Colonic mucosa (tissue), 4 donors: ENCODE data around the gene COL19A1. TPM values are rescaled to one million over a fixed set of nuclear protein-coding genes. Genes with fewer than 3 reads are reported as not detected.

Experiments
- DNase-seq: peaks from one replicate; pipeline ENCODE4 v3.0.0-alpha.2; 2020
- H3K27ac ChIP-seq: fragments of 200-600 bp; one replicate; pipeline ENCODE4 v1.8.0; 2021
- H3K27me3 ChIP-seq: fragments of 200-600 bp; one replicate; pipeline ENCODE4 v1.8.0; 2021
- H3K36me3 ChIP-seq: fragments of 200-600 bp; one replicate; pipeline ENCODE4 v1.8.0; 2021
- H3K4me1 ChIP-seq: fragments of 200-600 bp; one replicate; pipeline ENCODE4 v1.8.0; 2021; ENCODE audit warnings: mild to moderate bottlenecking
- H3K4me3 ChIP-seq: fragments of 200-600 bp; one replicate; pipeline ENCODE4 v1.8.0; 2021
- H3K9ac ChIP-seq, 2 donors: one replicate each; pipeline ENCODE4 v1.7.0; 2013; ENCODE audit warnings: control low read depth in 2 of 2, low read depth in 2 of 2, low read length in 2 of 2
- H3K9me3 ChIP-seq: fragments of 200-600 bp; one replicate; pipeline ENCODE4 v1.8.0; 2021
- CTCF ChIP-seq: fragments of 200-600 bp; IDR thresholded peaks from one replicate; pipeline ENCODE4 v1.8.0; 2022; ENCODE audit warnings: antibody characterized with exemption, mild to moderate bottlenecking
- intact Hi-C: fragments of 100-400 bp; cut with DNase I; formaldehyde crosslinking; loops from one replicate; pipeline ENCODE4 v1.14.1; 2022
- total RNA-seq, 2 donors: library from RNA; stranded (reverse); fragmentation: NEBNext Ultra II Directional in 1 of 2; extraction: Animal tissue kit (Norgen Biotek cat#: 25700) in 1 of 2; gene quantifications; one replicate each; pipeline ENCODE4 v1.2.1, GENCODE V29; 2021
- donor health status: healthy.
- donor health status: DM: no; HTN: no; CAD: no.
- donor health status: DM: no; HTN: no; CAD: no.

The COL19A1 gene
- total RNA-seq, 2 donors from 2014 or later, result 0.22 to 0.56 TPM

GRCh38 chr6:70110126-70111022, 244.0 kb downstream of the COL19A1 start:
- no peak for TF ChIP-seq CTCF
- intact Hi-C loops, result loop anchor here (10.0 kb wide), 1 partner anchor 376 kb away; no protein-coding TSS in a partner anchor
- no peaks in the 10 kb centered on the region for H3K4me1 ChIP-seq

GRCh38 chr6:70111737-70112136, 245.4 kb downstream of the COL19A1 start:
- TF ChIP-seq CTCF, result no peak
- H3K4me1 ChIP-seq, result no peaks in the 10 kb centered on the region
- no peak for DNase-seq
- H3K9ac ChIP-seq, result no peak overlapping the region
- H3K9me3 ChIP-seq, result no peaks in the 10 kb centered on the region
- no peak overlapping the region for H3K4me3 ChIP-seq
- no peak overlapping the region for H3K27ac ChIP-seq
- no peaks in the 10 kb centered on the region for H3K36me3 ChIP-seq
- intact Hi-C loops, result loop anchor here (10.0 kb wide), 1 partner anchor 377 kb away; no protein-coding TSS in a partner anchor
- H3K27me3 ChIP-seq, result no peaks in the 10 kb centered on the region

More at GRCh38 chr6:70110126-70111022, 244.0 kb downstream of the COL19A1 start:
- DNase-seq, result no peak
- H3K4me3 ChIP-seq, result no peak overlapping the region
- H3K9me3 ChIP-seq, result no peaks in the 10 kb centered on the region
- H3K36me3 ChIP-seq, result no peaks in the 10 kb centered on the region
- no peak overlapping the region for H3K9ac ChIP-seq
- H3K27me3 ChIP-seq, result no peaks in the 10 kb centered on the region
- H3K27ac ChIP-seq, result no peak overlapping the region

GRCh38 chr6:70112716-70113115, 246.4 kb downstream of the COL19A1 start:
- H3K9me3 ChIP-seq, result no peaks in the 10 kb centered on the region
- DNase-seq, result no peak
- no peaks in the 10 kb centered on the region for H3K27me3 ChIP-seq
- no peak overlapping the region for H3K4me3 ChIP-seq
- H3K9ac ChIP-seq, result no peak overlapping the region
- H3K4me1 ChIP-seq, result no peaks in the 10 kb centered on the region
- H3K27ac ChIP-seq, result no peak overlapping the region
- TF ChIP-seq CTCF, result no peak
- no peaks in the 10 kb centered on the region for H3K36me3 ChIP-seq
- intact Hi-C loops, result loop anchor here (10.0 kb wide), 1 partner anchor 378 kb away; no protein-coding TSS in a partner anchor

GRCh38 chr6:70113171-70113570, 246.8 kb downstream of the COL19A1 start:
- Histone ChIP-seq H3K4me3 (no peak overlapping the region), H3K36me3 (no peaks in the 10 kb centered on the region), H3K4me1 (no peaks in the 10 kb centered on the region), H3K27me3 (no peaks in the 10 kb centered on the region), H3K9me3 (no peaks in the 10 kb centered on the region), H3K9ac (no peak overlapping the region), H3K27ac (no peak overlapping the region)
- DNase-seq, result no peak
- intact Hi-C loops, result loop anchor here (10.0 kb wide), 1 partner anchor 378 kb away; no protein-coding TSS in a partner anchor
- TF ChIP-seq CTCF, result no peak

GRCh38 chr6:70118670-70119069, 252.3 kb downstream of the COL19A1 start:
- no peak for DNase-seq
- TF ChIP-seq CTCF, result no peak
- H3K4me1 ChIP-seq, result no peaks in the 10 kb centered on the region
- intact Hi-C loops, result loop anchor here (10.0 kb wide), 1 partner anchor 384 kb away; no protein-coding TSS in a partner anchor
- no peak overlapping the region for H3K27ac ChIP-seq
- no peak overlapping the region for H3K9ac ChIP-seq
- no peaks in the 10 kb centered on the region for H3K27me3 ChIP-seq
- no peak overlapping the region for H3K4me3 ChIP-seq
- no peaks in the 10 kb centered on the region for H3K9me3 ChIP-seq
- H3K36me3 ChIP-seq, result no peaks in the 10 kb centered on the region
